A549 (cell line): ENCODE data around the gene INSIG1. TPM values are rescaled to one million over a fixed set of nuclear protein-coding genes. Genes with fewer than 3 reads are reported as not detected.

Experiments
- ATAC-seq, 2 experiments: fragments of 200-7000 bp in 1 of 2; fragments of >200 bp in 1 of 2; cut with Nextera tagmentation in 1 of 2; cut with Tn5 transposase in 1 of 2; 3 replicates each; pipeline versions ENCODE4 v1.8.0 to v1.9.1; 2018 to 2020; ENCODE audit warnings: mild to moderate bottlenecking in 1 of 2, moderate library complexity in 1 of 2
- CTCF ChIA-PET: fragments of 300-600 bp; sonication (Branson Sonifier 250); formaldehyde crosslinking; extraction: SDS; loops from one replicate; lab custom pipeline; 2021; ENCODE audit warnings: antibody characterized with exemption, inconsistent platforms; lab: Yijun Ruan, JAX
- POLR2A ChIA-PET: fragments of 350-600 bp; formaldehyde crosslinking; extraction: SDS; loops from one replicate; lab custom pipeline; 2021; ENCODE audit warnings: antibody characterized with exemption, inconsistent platforms; lab: Yijun Ruan, JAX
- DNase-seq, 2 experiments: peaks; one replicate each; pipeline versions ENCODE4 v3.0.0 to v3.0.0-alpha.2; 2011 to 2016; ENCODE audit warnings: low read depth in 1 of 2, low spot score in 1 of 2
- FAIRE-seq: peaks from 2 replicates; lab custom pipeline; 2011; peaks lifted over from hg19 to GRCh38; lab: Jason Lieb, UNC
- H3K27ac ChIP-seq, 2 experiments: fragments of >200 bp; sonication (Bioruptor Twin); formaldehyde crosslinking; 3 replicates each; pipeline ENCODE4 v1.5.1; 2016 to 2017
- H3K4me1 ChIP-seq: fragments of >200 bp; sonication (Bioruptor Twin); formaldehyde crosslinking; 3 replicates; pipeline ENCODE4 v1.6.1; 2016
- H3K4me2 ChIP-seq: fragments of >200 bp; sonication (Bioruptor Twin); formaldehyde crosslinking; 3 replicates; pipeline ENCODE4 v1.6.1; 2016
- H3K4me3 ChIP-seq: fragments of >200 bp; sonication (Bioruptor Twin); formaldehyde crosslinking; 3 replicates; pipeline ENCODE4 v1.5.1; 2016
- H3K9me3 ChIP-seq: fragments of >200 bp; sonication (Bioruptor Twin); formaldehyde crosslinking; 3 replicates; pipeline ENCODE4 v1.6.1; 2016
- BHLHE40 ChIP-seq: IDR thresholded peaks from 2 replicates; pipeline ENCODE4 v1.6.1; 2012; ENCODE audit warnings: low read depth, low read length, inconsistent platforms
- CHD2 ChIP-seq: fragments of 150-350 bp; IDR thresholded peaks from 2 replicates; pipeline ENCODE4 v1.6.1; 2014; ENCODE audit warnings: low read length; ENCODE audit not compliant: partially characterized antibody
- EHMT2 ChIP-seq: fragments of 200-600 bp; sonication (generic); IDR thresholded peaks from 2 replicates; pipeline ENCODE4 v1.6.1; 2016; ENCODE audit warnings: antibody characterized with exemption, low read depth, mild to moderate bottlenecking, moderate library complexity
- EP300 ChIP-seq, 2 experiments: fragments of >200 bp; sonication (Bioruptor Twin); formaldehyde crosslinking; IDR thresholded peaks; 2 replicates in 1 of 2; 3 replicates in 1 of 2; pipeline ENCODE4 v1.6.1; 2016 to 2017
- HOXB13 ChIP-seq: fragments of 250-450 bp; sonication (Bioruptor Pico); IDR thresholded peaks from 2 replicates; pipeline ENCODE4 v1.5.0; 2020; ENCODE audit warnings: low read depth, mild to moderate bottlenecking, moderate library complexity
- MAZ ChIP-seq: fragments of 150-350 bp; IDR thresholded peaks from 2 replicates; pipeline ENCODE4 v1.6.1; 2014; ENCODE audit warnings: antibody characterized with exemption, low read depth, low read length, borderline replicate concordance
- MYC ChIP-seq: IDR thresholded peaks from 2 replicates; pipeline ENCODE4 v1.6.1; 2012; ENCODE audit warnings: mild to moderate bottlenecking, inconsistent platforms, low read length, improper control_type of control experiment, borderline replicate concordance
- NPAS2 ChIP-seq: fragments of 250-450 bp; sonication (Bioruptor Pico); IDR thresholded peaks from 2 replicates; pipeline ENCODE4 v1.8.0; 2022; ENCODE audit warnings: mild to moderate bottlenecking, moderate library complexity, borderline replicate concordance
- POLR2AphosphoS2 ChIP-seq: conservative IDR thresholded peaks from 2 replicates; pipeline ENCODE4 v1.6.1; 2012; ENCODE audit warnings: low read length, improper control_type of control experiment, inconsistent platforms
- RFX5 ChIP-seq: fragments of 450-650 bp; IDR thresholded peaks from 2 replicates; pipeline ENCODE4 v1.7.1; 2014; ENCODE audit warnings: antibody characterized with exemption, mild to moderate bottlenecking, moderate library complexity
- WGBS: methylation state at CpG from one replicate; pipeline ENCODE4 v1.1.6; 2017; ENCODE audit errors: missing lambda C conversion rate; 5-methylcytosine and 5-hydroxymethylcytosine counted together
- polyA plus RNA-seq, 4 experiments: library from polyadenylated mRNA; depleted of rRNA in 3 of 4; stranded (reverse); fragments of >200 nt; fragmentation: RNase III in 1 of 4; extraction: RNeasy Plus Mini Kit Qiagen cat#74134 plus additional on column Dnase treatment in 1 of 4; gene quantifications; 2 replicates in 3 of 4; 3 replicates in 1 of 4; pipeline ENCODE4 v1.2.3, GENCODE V29; 2011 to 2017
- TF ChIP-seq, protein P1 (sequence below): fragments of 200-600 bp; sonication (generic); IDR thresholded peaks from 2 replicates; pipeline ENCODE4 v1.6.1; 2016; ENCODE audit warnings: antibody characterized with exemption, mild to moderate bottlenecking, moderate library complexity
- TF ChIP-seq, protein P2 (sequence below): fragments of 150-350 bp; IDR thresholded peaks from 2 replicates; pipeline ENCODE4 v1.6.1; 2014; ENCODE audit warnings: low read depth, mild to moderate bottlenecking, low read length
- TF ChIP-seq, protein P3 (sequence below): IDR thresholded peaks from 2 replicates; pipeline ENCODE4 v1.6.1; 2012
- TF ChIP-seq, protein P4 (sequence below): fragments of 450-650 bp; IDR thresholded peaks from 2 replicates; pipeline ENCODE4 v1.6.1; 2014; ENCODE audit warnings: antibody characterized with exemption
- TF ChIP-seq, protein P5 (sequence below): fragments of 250-450 bp; sonication (Bioruptor Pico); IDR thresholded peaks from 2 replicates; pipeline ENCODE4 v1.5.0; 2020; ENCODE audit warnings: low read depth, mild to moderate bottlenecking, moderate library complexity

Gene INSIG1
- polyA plus RNA-seq, 2 of the 4 experiments (the other 2 are of a cell fraction): 19.7 to 33.4 TPM

DNA sequence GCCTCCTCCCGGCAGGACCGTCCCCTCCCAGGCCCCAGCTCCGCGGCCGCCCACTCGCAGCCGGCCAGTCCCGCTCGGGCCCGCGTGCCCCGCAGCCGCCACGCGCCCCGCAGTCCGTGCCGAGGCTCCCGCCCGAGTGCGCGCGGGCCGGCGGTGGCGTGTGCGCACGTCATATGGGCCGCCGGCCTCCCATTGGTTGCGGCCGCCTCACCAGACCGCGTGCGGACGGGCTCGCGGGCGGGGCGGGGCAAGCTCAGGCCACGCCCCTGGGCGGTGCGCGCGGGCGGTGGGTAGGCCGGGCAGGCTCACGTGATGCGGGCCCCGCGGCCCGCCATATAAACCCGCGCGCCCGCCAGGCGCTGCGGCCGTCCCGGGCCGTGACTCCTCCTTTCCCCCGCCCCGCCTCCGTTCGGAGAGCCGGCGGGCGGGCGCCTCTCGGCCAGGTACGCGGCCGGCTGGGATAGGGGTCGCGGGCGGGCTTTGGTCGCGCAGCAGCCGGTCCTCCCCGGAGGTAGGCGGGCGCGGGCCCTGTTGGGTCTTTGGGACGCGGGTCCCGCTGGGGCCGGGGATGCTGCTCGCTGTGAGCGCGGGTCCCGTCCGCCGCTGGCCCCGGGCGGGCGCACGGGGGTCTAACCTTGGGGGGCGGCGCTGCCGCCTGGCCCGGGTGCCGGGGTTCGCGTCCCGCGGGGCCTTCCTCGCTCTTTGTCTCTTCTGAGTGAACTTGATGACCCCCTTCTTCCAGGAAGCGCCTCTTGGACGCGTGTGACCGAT lies at the start of gene INSIG1 (continued):
- TF ChIP-seq, protein P1, sequence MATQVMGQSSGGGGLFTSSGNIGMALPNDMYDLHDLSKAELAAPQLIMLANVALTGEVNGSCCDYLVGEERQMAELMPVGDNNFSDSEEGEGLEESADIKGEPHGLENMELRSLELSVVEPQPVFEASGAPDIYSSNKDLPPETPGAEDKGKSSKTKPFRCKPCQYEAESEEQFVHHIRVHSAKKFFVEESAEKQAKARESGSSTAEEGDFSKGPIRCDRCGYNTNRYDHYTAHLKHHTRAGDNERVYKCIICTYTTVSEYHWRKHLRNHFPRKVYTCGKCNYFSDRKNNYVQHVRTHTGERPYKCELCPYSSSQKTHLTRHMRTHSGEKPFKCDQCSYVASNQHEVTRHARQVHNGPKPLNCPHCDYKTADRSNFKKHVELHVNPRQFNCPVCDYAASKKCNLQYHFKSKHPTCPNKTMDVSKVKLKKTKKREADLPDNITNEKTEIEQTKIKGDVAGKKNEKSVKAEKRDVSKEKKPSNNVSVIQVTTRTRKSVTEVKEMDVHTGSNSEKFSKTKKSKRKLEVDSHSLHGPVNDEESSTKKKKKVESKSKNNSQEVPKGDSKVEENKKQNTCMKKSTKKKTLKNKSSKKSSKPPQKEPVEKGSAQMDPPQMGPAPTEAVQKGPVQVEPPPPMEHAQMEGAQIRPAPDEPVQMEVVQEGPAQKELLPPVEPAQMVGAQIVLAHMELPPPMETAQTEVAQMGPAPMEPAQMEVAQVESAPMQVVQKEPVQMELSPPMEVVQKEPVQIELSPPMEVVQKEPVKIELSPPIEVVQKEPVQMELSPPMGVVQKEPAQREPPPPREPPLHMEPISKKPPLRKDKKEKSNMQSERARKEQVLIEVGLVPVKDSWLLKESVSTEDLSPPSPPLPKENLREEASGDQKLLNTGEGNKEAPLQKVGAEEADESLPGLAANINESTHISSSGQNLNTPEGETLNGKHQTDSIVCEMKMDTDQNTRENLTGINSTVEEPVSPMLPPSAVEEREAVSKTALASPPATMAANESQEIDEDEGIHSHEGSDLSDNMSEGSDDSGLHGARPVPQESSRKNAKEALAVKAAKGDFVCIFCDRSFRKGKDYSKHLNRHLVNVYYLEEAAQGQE: no peak
- TF ChIP-seq, protein P2, sequence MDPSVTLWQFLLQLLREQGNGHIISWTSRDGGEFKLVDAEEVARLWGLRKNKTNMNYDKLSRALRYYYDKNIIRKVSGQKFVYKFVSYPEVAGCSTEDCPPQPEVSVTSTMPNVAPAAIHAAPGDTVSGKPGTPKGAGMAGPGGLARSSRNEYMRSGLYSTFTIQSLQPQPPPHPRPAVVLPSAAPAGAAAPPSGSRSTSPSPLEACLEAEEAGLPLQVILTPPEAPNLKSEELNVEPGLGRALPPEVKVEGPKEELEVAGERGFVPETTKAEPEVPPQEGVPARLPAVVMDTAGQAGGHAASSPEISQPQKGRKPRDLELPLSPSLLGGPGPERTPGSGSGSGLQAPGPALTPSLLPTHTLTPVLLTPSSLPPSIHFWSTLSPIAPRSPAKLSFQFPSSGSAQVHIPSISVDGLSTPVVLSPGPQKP: no peak

DNA sequence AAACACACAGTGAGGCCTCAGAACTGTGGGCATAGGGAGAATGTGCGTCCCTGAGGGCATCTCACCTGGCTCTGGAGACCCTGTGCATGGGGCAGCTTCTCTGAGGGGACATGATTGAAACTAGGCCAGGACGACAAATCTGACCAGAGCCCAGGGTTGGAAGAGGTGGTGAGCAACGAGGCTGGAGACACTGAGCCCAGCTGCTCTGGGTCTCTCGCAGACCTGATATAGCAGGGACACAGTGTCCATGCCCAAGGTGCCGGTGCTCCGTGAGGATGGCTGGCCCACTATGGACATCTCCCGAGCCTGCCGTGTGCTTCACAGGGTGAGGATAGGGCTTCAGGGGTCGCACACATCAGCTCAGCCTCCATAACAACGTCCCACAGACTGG lies 49.3 kb upstream of the INSIG1 start:
- Histone ChIP-seq H3K27ac (no peak overlapping the region), H3K4me1 (no peaks in the 10 kb centered on the region), H3K4me3 (no peak overlapping the region), H3K4me2 (no peak overlapping the region), H3K9me3 (no peaks in the 10 kb centered on the region)
- FAIRE-seq (no peak), DNase-seq (no peak), ATAC-seq (no peak)
- TF ChIP-seq MAZ (no peak), POLR2AphosphoS2 (no peak), HOXB13 (CRISPR knock-in tag) (no peak), EHMT2 (no peak), CHD2 (no peak), MYC (no peak), BHLHE40 (no peak), EP300 (IDR thresholded peaks at IDR 0.05) (no peak), RFX5 (no peak), NPAS2 (no peak)
- TF ChIP-seq, protein P1: no peak
- TF ChIP-seq, protein P3, sequence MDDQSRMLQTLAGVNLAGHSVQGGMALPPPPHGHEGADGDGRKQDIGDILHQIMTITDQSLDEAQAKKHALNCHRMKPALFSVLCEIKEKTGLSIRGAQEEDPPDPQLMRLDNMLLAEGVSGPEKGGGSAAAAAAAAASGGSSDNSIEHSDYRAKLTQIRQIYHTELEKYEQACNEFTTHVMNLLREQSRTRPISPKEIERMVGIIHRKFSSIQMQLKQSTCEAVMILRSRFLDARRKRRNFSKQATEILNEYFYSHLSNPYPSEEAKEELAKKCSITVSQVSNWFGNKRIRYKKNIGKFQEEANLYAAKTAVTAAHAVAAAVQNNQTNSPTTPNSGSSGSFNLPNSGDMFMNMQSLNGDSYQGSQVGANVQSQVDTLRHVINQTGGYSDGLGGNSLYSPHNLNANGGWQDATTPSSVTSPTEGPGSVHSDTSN: no peak
- TF ChIP-seq, protein P4, sequence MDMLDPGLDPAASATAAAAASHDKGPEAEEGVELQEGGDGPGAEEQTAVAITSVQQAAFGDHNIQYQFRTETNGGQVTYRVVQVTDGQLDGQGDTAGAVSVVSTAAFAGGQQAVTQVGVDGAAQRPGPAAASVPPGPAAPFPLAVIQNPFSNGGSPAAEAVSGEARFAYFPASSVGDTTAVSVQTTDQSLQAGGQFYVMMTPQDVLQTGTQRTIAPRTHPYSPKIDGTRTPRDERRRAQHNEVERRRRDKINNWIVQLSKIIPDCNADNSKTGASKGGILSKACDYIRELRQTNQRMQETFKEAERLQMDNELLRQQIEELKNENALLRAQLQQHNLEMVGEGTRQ: no peak
- TF ChIP-seq, protein P2: no peak
- TF ChIP-seq, protein P5, sequence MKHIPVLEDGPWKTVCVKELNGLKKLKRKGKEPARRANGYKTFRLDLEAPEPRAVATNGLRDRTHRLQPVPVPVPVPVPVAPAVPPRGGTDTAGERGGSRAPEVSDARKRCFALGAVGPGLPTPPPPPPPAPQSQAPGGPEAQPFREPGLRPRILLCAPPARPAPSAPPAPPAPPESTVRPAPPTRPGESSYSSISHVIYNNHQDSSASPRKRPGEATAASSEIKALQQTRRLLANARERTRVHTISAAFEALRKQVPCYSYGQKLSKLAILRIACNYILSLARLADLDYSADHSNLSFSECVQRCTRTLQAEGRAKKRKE (CRISPR knock-in tag): no peak
- POLR2A ChIA-PET: interaction anchor here (1.4 kb wide), 1 partner anchor 49 kb away, joined by 3 read pairs; the partner anchor contains the start of gene INSIG1
- WGBS: 64% methylated on average over 10 of the region's 10 CpGs
- CTCF ChIA-PET: interaction anchor here (1.8 kb wide), 1 partner anchor 96 kb away, joined by 7 read pairs; no protein-coding TSS in a partner anchor
